Activated CD4-positive, alpha-beta T cell treated with anti-CD3 and anti-CD28 coated beads, Interleukin-2, amount 50 U/mL, for 1 hour (primary cell): ENCODE data around the gene HSPBP1.
"Not testable (repeated sequence)": the region's sequence is repeated elsewhere in the genome, so short reads cannot be mapped to it uniquely, and the experiment has no call there.

Source experiments
- DNase-seq: peaks from one replicate; pipeline ENCODE4 v3.0.0-alpha.2; 2020

The HSPBP1 gene

GRCh38 chr19:55279770-55280643, at the start of gene HSPBP1:
Gene HSPBP1, minus strand, starts transcription at chr19:55280110. Its CDS starts 502 bp downstream, at chr19:55279608.
- peak; percentile 95 for DNase-seq

GRCh38 chr19:55328774-55329318, 48.9 kb upstream of the HSPBP1 start:
- DNase-seq = not testable (repeated sequence)

GRCh38 chr19:55325172-55325571, 45.3 kb upstream of the HSPBP1 start, which contains the start of gene TMEM150B:
Gene TMEM150B, minus strand, starts transcription at chr19:55325341. Its CDS starts 4,305 bp downstream, at chr19:55321036.
- no peak for DNase-seq

- no peak for DNase-seq
Measured at GRCh38 chr19:55324662-55325061, 44.8 kb upstream of the HSPBP1 start.

GRCh38 chr19:55322204-55322885, 42.4 kb upstream of the HSPBP1 start:
- no peak for DNase-seq

GRCh38 chr19:55321466-55322137, 41.7 kb upstream of the HSPBP1 start:
- DNase-seq = no peak

- no peak for DNase-seq
Measured at GRCh38 chr19:55320844-55321419, 41.0 kb upstream of the HSPBP1 start.

- DNase-seq = no peak
Measured at GRCh38 chr19:55319785-55320184, 39.9 kb upstream of the HSPBP1 start.

GRCh38 chr19:55316646-55317045, 36.7 kb upstream of the HSPBP1 start:
- no peak for DNase-seq

- DNase-seq = no peak
Measured at GRCh38 chr19:55315956-55316525, 36.1 kb upstream of the HSPBP1 start.

- DNase-seq = no peak
Measured at GRCh38 chr19:55314396-55314795, 34.5 kb upstream of the HSPBP1 start.

GRCh38 chr19:55312621-55313512, 33.0 kb upstream of the HSPBP1 start:
- no peak for DNase-seq

- no peak for DNase-seq
Measured at GRCh38 chr19:55311797-55312196, 31.9 kb upstream of the HSPBP1 start.

GRCh38 chr19:55311397-55311796, 31.5 kb upstream of the HSPBP1 start:
- DNase-seq = no peak

GRCh38 chr19:55310498-55310897, 30.6 kb upstream of the HSPBP1 start:
- DNase-seq = no peak

GRCh38 chr19:55309448-55309847, 29.5 kb upstream of the HSPBP1 start:
- no peak for DNase-seq

- DNase-seq = no peak
Measured at GRCh38 chr19:55308281-55308680, 28.4 kb upstream of the HSPBP1 start.

GRCh38 chr19:55306712-55307111, 26.8 kb upstream of the HSPBP1 start:
- no peak for DNase-seq

- DNase-seq = no peak
Measured at GRCh38 chr19:55305983-55306562, 26.2 kb upstream of the HSPBP1 start.

GRCh38 chr19:55305491-55305890, 25.6 kb upstream of the HSPBP1 start:
- DNase-seq = peak; percentile 57

GRCh38 chr19:55304980-55305379, 25.1 kb upstream of the HSPBP1 start:
- no peak for DNase-seq
